Neural progenitor cell (in vitro differentiated cells): ENCODE data around the gene RNF32.

Experiments
- EZH2phosphoT487 ChIP-seq: fragments of 200-600 bp; sonication (generic); IDR thresholded peaks from 2 replicates; pipeline ENCODE4 v1.6.1; 2017; ENCODE audit warnings: antibody characterized with exemption
- TF ChIP-seq, protein P1 (sequence below): fragments of 200-600 bp; sonication (generic); IDR thresholded peaks from 2 replicates; pipeline ENCODE4 v1.5.1; 2017; ENCODE audit warnings: antibody characterized with exemption, mild to moderate bottlenecking

DNA sequence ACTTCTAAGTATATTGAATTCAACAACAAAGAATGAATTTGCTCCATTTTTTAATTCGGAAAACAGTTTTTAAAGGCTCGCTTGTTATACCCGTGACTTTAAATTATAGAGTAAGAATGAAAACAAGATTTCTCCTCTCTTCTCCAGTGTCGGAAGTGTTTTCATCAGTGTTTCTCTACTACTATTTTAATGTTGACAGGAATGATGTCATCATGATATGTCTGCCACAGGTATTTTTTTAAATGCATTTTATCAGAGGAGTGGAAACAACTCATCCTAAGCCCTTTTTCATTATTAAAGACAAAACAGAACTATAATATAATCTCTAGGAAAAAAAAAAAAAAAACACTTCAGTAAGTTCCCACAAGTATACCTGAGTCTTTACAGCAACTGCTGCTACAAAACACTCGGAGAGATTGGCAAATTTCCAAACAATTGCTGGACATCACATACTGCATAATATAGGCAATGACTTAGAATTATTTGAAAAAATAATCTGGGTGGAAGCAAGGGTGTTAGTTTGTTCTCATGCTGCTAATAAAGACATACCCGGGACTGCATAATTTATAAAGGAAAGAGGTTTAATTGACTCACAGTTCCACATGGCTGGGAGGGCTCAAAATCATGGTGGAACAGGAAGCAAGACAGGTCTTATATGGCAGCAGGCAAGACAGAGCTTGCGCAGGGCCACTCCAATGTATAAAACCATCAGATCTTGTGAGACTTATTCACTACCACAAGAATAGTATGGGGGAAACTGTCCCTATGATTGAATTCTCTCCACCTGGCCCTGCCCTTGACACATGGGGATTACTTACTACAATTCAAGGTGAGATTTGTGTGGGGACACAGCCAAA lies 4.8 kb upstream of the RNF32 start:
- TF ChIP-seq, protein P1, sequence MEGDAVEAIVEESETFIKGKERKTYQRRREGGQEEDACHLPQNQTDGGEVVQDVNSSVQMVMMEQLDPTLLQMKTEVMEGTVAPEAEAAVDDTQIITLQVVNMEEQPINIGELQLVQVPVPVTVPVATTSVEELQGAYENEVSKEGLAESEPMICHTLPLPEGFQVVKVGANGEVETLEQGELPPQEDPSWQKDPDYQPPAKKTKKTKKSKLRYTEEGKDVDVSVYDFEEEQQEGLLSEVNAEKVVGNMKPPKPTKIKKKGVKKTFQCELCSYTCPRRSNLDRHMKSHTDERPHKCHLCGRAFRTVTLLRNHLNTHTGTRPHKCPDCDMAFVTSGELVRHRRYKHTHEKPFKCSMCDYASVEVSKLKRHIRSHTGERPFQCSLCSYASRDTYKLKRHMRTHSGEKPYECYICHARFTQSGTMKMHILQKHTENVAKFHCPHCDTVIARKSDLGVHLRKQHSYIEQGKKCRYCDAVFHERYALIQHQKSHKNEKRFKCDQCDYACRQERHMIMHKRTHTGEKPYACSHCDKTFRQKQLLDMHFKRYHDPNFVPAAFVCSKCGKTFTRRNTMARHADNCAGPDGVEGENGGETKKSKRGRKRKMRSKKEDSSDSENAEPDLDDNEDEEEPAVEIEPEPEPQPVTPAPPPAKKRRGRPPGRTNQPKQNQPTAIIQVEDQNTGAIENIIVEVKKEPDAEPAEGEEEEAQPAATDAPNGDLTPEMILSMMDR, result no peak
- no peak for TF ChIP-seq EZH2phosphoT487
